Subcutaneous abdominal adipose tissue (tissue), 5 donors: ENCODE results near the gene RBMS3.

Experiments used
- H3K27ac ChIP-seq: one replicate; pipeline ENCODE4 v1.7.0; 2013; ENCODE audit warnings: low read depth, mild to moderate bottlenecking, inconsistent platforms, low read length, moderate library complexity
- H3K27me3 ChIP-seq, 5 donors: one replicate each; pipeline ENCODE4 v1.7.0; 2013; ENCODE audit warnings: low read length in 5 of 5, inconsistent platforms in 1 of 5; ENCODE audit not compliant: control insufficient read depth in 5 of 5, insufficient read depth in 4 of 5
- H3K36me3 ChIP-seq, 5 donors: one replicate each; pipeline ENCODE4 v1.7.0; 2013; ENCODE audit warnings: low read length in 5 of 5; ENCODE audit not compliant: control insufficient read depth in 5 of 5, insufficient read depth in 5 of 5
- H3K4me1 ChIP-seq, 5 donors: one replicate each; pipeline ENCODE4 v1.7.0; 2013; ENCODE audit warnings: low read length in 5 of 5, mild to moderate bottlenecking in 3 of 5, moderate library complexity in 1 of 5; ENCODE audit not compliant: control insufficient read depth in 5 of 5, insufficient read depth in 5 of 5
- H3K4me3 ChIP-seq, 5 donors: one replicate each; pipeline ENCODE4 v1.7.0; 2013; ENCODE audit warnings: low read length in 5 of 5, low read depth in 1 of 5
- H3K9ac ChIP-seq, 5 donors: one replicate each; pipeline ENCODE4 v1.7.0; 2013; ENCODE audit warnings: low read length in 5 of 5, mild to moderate bottlenecking in 4 of 5, moderate library complexity in 3 of 5
- H3K9me3 ChIP-seq, 5 donors: one replicate each; pipeline ENCODE4 v1.7.0; 2013; ENCODE audit warnings: low read length in 5 of 5; ENCODE audit not compliant: control insufficient read depth in 5 of 5
- donor health status: healthy.
- donor health status: healthy.
- donor health status: healthy.
- donor health status: healthy.
- donor health status: healthy.

Gene RBMS3

GRCh38 chr3:29590012-29590411 lies 309.1 kb downstream of the RBMS3 start:
- Histone ChIP-seq H3K4me3 (no peak overlapping the region), H3K9me3 (no peaks in the 10 kb centered on the region), H3K36me3 (no peaks in the 10 kb centered on the region), H3K27me3 (no peaks in the 10 kb centered on the region), H3K27ac (no peak overlapping the region), H3K4me1 (peaks cover 0 to 5% (median 0%) of the 10 kb centered on the region in 5 donors), H3K9ac (no peak overlapping the region)

- H3K36me3 ChIP-seq, result no peaks in the 10 kb centered on the region
- peaks cover 0 to 5% (median 0%) of the 10 kb centered on the region in 5 donors for H3K4me1 ChIP-seq
- no peaks in the 10 kb centered on the region for H3K27me3 ChIP-seq
- H3K9me3 ChIP-seq, result no peaks in the 10 kb centered on the region
- no peak overlapping the region for H3K9ac ChIP-seq
- H3K4me3 ChIP-seq, result no peak overlapping the region
- no peak overlapping the region for H3K27ac ChIP-seq
These were observed 309.6 kb downstream of the RBMS3 start for GRCh38 chr3:29590461-29590860.

- H3K4me3 ChIP-seq, result no peak overlapping the region
- no peaks in the 10 kb centered on the region for H3K27me3 ChIP-seq
- no peak overlapping the region for H3K27ac ChIP-seq
- H3K9me3 ChIP-seq, result no peaks in the 10 kb centered on the region
- no peak overlapping the region for H3K9ac ChIP-seq
- no peaks in the 10 kb centered on the region for H3K36me3 ChIP-seq
- peaks cover 0 to 5% (median 0%) of the 10 kb centered on the region in 5 donors for H3K4me1 ChIP-seq
These were observed 310.7 kb downstream of the RBMS3 start for GRCh38 chr3:29591579-29591978.

GRCh38 chr3:29593802-29594201 lies 312.9 kb downstream of the RBMS3 start:
- H3K27ac ChIP-seq, result no peak overlapping the region
- H3K4me1 ChIP-seq, result peaks cover 0 to 5% (median 0%) of the 10 kb centered on the region in 5 donors
- no peak overlapping the region for H3K9ac ChIP-seq
- no peaks in the 10 kb centered on the region for H3K36me3 ChIP-seq
- no peaks in the 10 kb centered on the region for H3K27me3 ChIP-seq
- no peaks in the 10 kb centered on the region for H3K9me3 ChIP-seq
- no peak overlapping the region for H3K4me3 ChIP-seq

- Histone ChIP-seq H3K27me3 (no peaks in the 10 kb centered on the region), H3K27ac (no peak overlapping the region), H3K9me3 (no peaks in the 10 kb centered on the region), H3K36me3 (no peaks in the 10 kb centered on the region), H3K4me3 (no peak overlapping the region), H3K4me1 (peaks cover 0 to 5% (median 0%) of the 10 kb centered on the region in 5 donors), H3K9ac (no peak overlapping the region)
These were observed 313.4 kb downstream of the RBMS3 start for GRCh38 chr3:29594261-29594660.

GRCh38 chr3:29597376-29598008 lies 316.6 kb downstream of the RBMS3 start:
- Histone ChIP-seq H3K27ac (no peak overlapping the region), H3K4me3 (no peak overlapping the region), H3K27me3 (no peaks in the 10 kb centered on the region), H3K36me3 (no peaks in the 10 kb centered on the region), H3K9me3 (no peaks in the 10 kb centered on the region), H3K9ac (no peak overlapping the region), H3K4me1 (peaks cover 0 to 5% (median 0%) of the 10 kb centered on the region in 5 donors)

GRCh38 chr3:29601861-29602585 lies 321.2 kb downstream of the RBMS3 start:
- H3K27me3 ChIP-seq, result no peaks in the 10 kb centered on the region
- H3K9me3 ChIP-seq, result no peaks in the 10 kb centered on the region
- H3K27ac ChIP-seq, result no peak overlapping the region
- H3K4me1 ChIP-seq, result peaks cover 0 to 8% (median 0%) of the 10 kb centered on the region in 5 donors
- H3K4me3 ChIP-seq, result no peak overlapping the region
- no peak overlapping the region for H3K9ac ChIP-seq
- H3K36me3 ChIP-seq, result no peaks in the 10 kb centered on the region

GRCh38 chr3:29605845-29606244 lies 325.0 kb downstream of the RBMS3 start:
- no peaks in the 10 kb centered on the region for H3K27me3 ChIP-seq
- H3K36me3 ChIP-seq, result no peaks in the 10 kb centered on the region
- no peak overlapping the region for H3K4me3 ChIP-seq
- peaks cover 0 to 8% (median 0%) of the 10 kb centered on the region in 5 donors for H3K4me1 ChIP-seq
- no peaks in the 10 kb centered on the region for H3K9me3 ChIP-seq
- H3K9ac ChIP-seq, result no peak overlapping the region
- no peak overlapping the region for H3K27ac ChIP-seq

GRCh38 chr3:29606416-29606815 lies 325.5 kb downstream of the RBMS3 start:
- H3K36me3 ChIP-seq, result no peaks in the 10 kb centered on the region
- H3K9me3 ChIP-seq, result no peaks in the 10 kb centered on the region
- no peak overlapping the region for H3K9ac ChIP-seq
- no peak overlapping the region for H3K27ac ChIP-seq
- H3K27me3 ChIP-seq, result no peaks in the 10 kb centered on the region
- H3K4me3 ChIP-seq, result no peak overlapping the region
- peaks cover 0 to 8% (median 0%) of the 10 kb centered on the region in 5 donors for H3K4me1 ChIP-seq

- Histone ChIP-seq H3K27ac (no peak overlapping the region), H3K4me1 (no peaks in the 10 kb centered on the region), H3K27me3 (no peaks in the 10 kb centered on the region), H3K4me3 (no peak overlapping the region), H3K9ac (no peak overlapping the region), H3K9me3 (no peaks in the 10 kb centered on the region), H3K36me3 (no peaks in the 10 kb centered on the region)
These were observed 327.8 kb downstream of the RBMS3 start for GRCh38 chr3:29608414-29609327.
